ENCODE data around the gene TXN. TPM values are rescaled to one million over a fixed set of nuclear protein-coding genes. Genes with fewer than 3 reads are reported as not detected.

TXN gene
- total RNA-seq, 1 experiment from 2014 or later: 280 TPM

DNA sequence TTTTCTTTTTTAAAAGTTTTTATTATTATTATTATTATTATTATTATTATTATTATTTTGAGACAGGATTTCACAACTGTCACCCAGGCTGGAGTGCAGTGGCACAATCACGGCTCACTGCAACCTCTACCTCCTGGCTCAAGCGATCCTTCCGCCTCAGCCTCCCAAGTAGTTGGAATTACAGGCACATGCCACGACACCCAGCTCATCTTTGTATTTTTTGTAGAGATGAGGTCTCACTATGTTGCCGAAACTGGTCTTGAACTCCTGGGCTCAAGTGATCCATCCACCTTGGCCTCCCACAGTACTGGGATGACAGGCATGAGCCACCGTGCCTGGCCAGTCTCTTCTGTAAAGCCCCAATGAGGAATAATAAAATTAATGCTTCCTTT, 31.0 kb upstream of the TXN start:
- Histone ChIP-seq H2BK120ac (ENCODE audit: low read depth, low read length, poor library complexity, severe bottlenecking) (no peak overlapping the region), H3T11ph (ENCODE audit: low read length) (no peak overlapping the region), H2BK5ac (ENCODE audit: insufficient read length, low read length) (no peak overlapping the region), H3K27ac (ENCODE audit: insufficient read length, low read depth, low read length) (no peak overlapping the region), H2BK20ac (ENCODE audit: low read depth, low read length, poor library complexity, severe bottlenecking) (no peak overlapping the region), H4K8ac (replicated peaks; ENCODE audit: insufficient read length, low read depth, low read length) (no peak overlapping the region), H4K20me1 (ENCODE audit: control insufficient read depth, insufficient read depth, insufficient read length) (no peaks in the 10 kb centered on the region), H3K4ac (ENCODE audit: low read depth, low read length) (no peak overlapping the region), H3K4me2 (ENCODE audit: insufficient read depth, insufficient read length, low read length) (no peak overlapping the region), H2BK12ac (ENCODE audit: insufficient read length, low read depth, low read length) (no peak overlapping the region), H3K79me1 (ENCODE audit: insufficient read depth, low read depth, low read length, poor library complexity, severe bottlenecking) (no peaks in the 10 kb centered on the region), H2AFZ (ENCODE audit: low read length) (no peak overlapping the region), H3K27me3 (ENCODE audit: insufficient read depth, low read length) (no peaks in the 10 kb centered on the region), H3K56ac (ENCODE audit: insufficient read length, low read depth, low read length) (no peak overlapping the region), H2BK15ac (ENCODE audit: low read depth, low read length) (no peak overlapping the region), H3K14ac (ENCODE audit: insufficient read depth, low read length) (no peak overlapping the region), H2AK5ac (ENCODE audit: insufficient read length, low read length) (no peak overlapping the region), H3K79me2 (ENCODE audit: insufficient read depth, low read length) (no peaks in the 10 kb centered on the region), H4K91ac (ENCODE audit: insufficient read length, low read depth, low read length) (no peak overlapping the region), H3K4me1 (ENCODE audit: insufficient read depth, low read length) (no peaks in the 10 kb centered on the region), H3K9ac (ENCODE audit: extremely low read depth, insufficient read length, low read length) (no peak overlapping the region), H3K9me3 (ENCODE audit: control insufficient read depth, low read depth, low read length) (no peaks in the 10 kb centered on the region), H3K18ac (ENCODE audit: insufficient read length, low read depth, low read length) (no peak overlapping the region), H3K23me2 (ENCODE audit: insufficient read length, low read depth, low read length, poor library complexity, severe bottlenecking) (no peaks in the 10 kb centered on the region), H3K23ac (ENCODE audit: insufficient read length, low read depth, low read length) (no peak overlapping the region), H4K5ac (ENCODE audit: insufficient read length, low read depth, low read length) (no peak overlapping the region)
- no CpG with 5 or more reads among the region's 6 CpGs for WGBS (ENCODE audit: extremely low coverage, insufficient read length, low lambda C conversion rate)
- Mint-ChIP-seq H3K9me3 (no peaks in the 10 kb centered on the region), H3K27me3 (ENCODE audit: low read depth) (no peaks in the 10 kb centered on the region), H3K27ac (no peak overlapping the region), H3K36me3 (ENCODE audit: insufficient read depth in 1 of 3, low read depth in 3 of 3) (no peaks in the 10 kb centered on the region; a peak in 1 of 7 replicates), H3K4me3 (no peak overlapping the region), H3K4me1 (peaks cover 3% of the 10 kb centered on the region in 2 experiments; a peak in 3 of 4 replicates)
- no peak for DNase-seq
- no peak for TF ChIP-seq CTCF (conservative IDR thresholded peaks at IDR 0.05)

Data from H9 (cell line).